ENCODE data around the gene IL21R.

The IL21R gene

GRCh38 chr16:27489421-27489820 is 87.4 kb downstream of the IL21R start:
- DNase-seq (ENCODE audit: low spot score), result no peak

GRCh38 chr16:27489906-27490305 is 87.9 kb downstream of the IL21R start:
- DNase-seq (ENCODE audit: low spot score), result no peak

GRCh38 chr16:27491894-27492587 is 90.1 kb downstream of the IL21R start:
- DNase-seq (ENCODE audit: low spot score), result no peak

- no peak for DNase-seq (ENCODE audit: low spot score)
Observed at GRCh38 chr16:27492588-27492979, 90.6 kb downstream of the IL21R start.

GRCh38 chr16:27495191-27495590 is 93.2 kb downstream of the IL21R start:
- DNase-seq (ENCODE audit: low spot score), result no peak

- no peak for DNase-seq (ENCODE audit: low spot score)
Observed at GRCh38 chr16:27498031-27498825, 96.3 kb downstream of the IL21R start.

- DNase-seq (ENCODE audit: low spot score), result peak; percentile 80
Observed at GRCh38 chr16:27498916-27499658, 97.1 kb downstream of the IL21R start.

- DNase-seq (ENCODE audit: low spot score), result peak; percentile 59
Observed at GRCh38 chr16:27499659-27500055, 97.7 kb downstream of the IL21R start.

- DNase-seq (ENCODE audit: low spot score), result no peak
Observed at GRCh38 chr16:27500801-27501200, 98.8 kb downstream of the IL21R start.
